ENCODE results near the gene ARHGAP42.

ARHGAP42 gene

GRCh38 chr11:100876815-100877520, 189.9 kb downstream of the ARHGAP42 start:
- FAIRE-seq, result no peak

GRCh38 chr11:100878474-100878873, 191.4 kb downstream of the ARHGAP42 start:
- no peak for DNase-seq (ENCODE audit: insufficient read length, low spot score)
- FAIRE-seq, result no peak

More at GRCh38 chr11:100876815-100877520, 189.9 kb downstream of the ARHGAP42 start:
- TF ChIP-seq POLR2A (IDR thresholded peaks at IDR 0.05; ENCODE audit: low read depth, low read length) (no peak), POLR2AphosphoS5 (IDR thresholded peaks at IDR 0.05; ENCODE audit: low read depth, low read length) (no peak), SPI1 (IDR thresholded peaks at IDR 0.05; ENCODE audit: low read depth, low read length) (no peak), POU2F2 (IDR thresholded peaks at IDR 0.05; ENCODE audit: low read depth, low read length) (no peak), TAF1 (IDR thresholded peaks at IDR 0.05; ENCODE audit: low read depth, low read length) (no peak), PAX5 (IDR thresholded peaks at IDR 0.05; ENCODE audit: insufficient read depth, low read length, severe bottlenecking) (no peak)
- DNase-seq (ENCODE audit: insufficient read length, low spot score), result no peak

GRCh38 chr11:100882957-100883356, 195.9 kb downstream of the ARHGAP42 start:
- TF ChIP-seq TAF1 (IDR thresholded peaks at IDR 0.05; ENCODE audit: low read depth, low read length) (no peak), PAX5 (IDR thresholded peaks at IDR 0.05; ENCODE audit: insufficient read depth, low read length, severe bottlenecking) (no peak), POLR2A (IDR thresholded peaks at IDR 0.05; ENCODE audit: low read depth, low read length) (no peak), POLR2AphosphoS5 (IDR thresholded peaks at IDR 0.05; ENCODE audit: low read depth, low read length) (no peak), SPI1 (IDR thresholded peaks at IDR 0.05; ENCODE audit: low read depth, low read length) (no peak), POU2F2 (IDR thresholded peaks at IDR 0.05; ENCODE audit: low read depth, low read length) (no peak)
- DNase-seq (ENCODE audit: insufficient read length, low spot score) (no peak), FAIRE-seq (no peak)

More at GRCh38 chr11:100878474-100878873, 191.4 kb downstream of the ARHGAP42 start:
- TF ChIP-seq POLR2A (IDR thresholded peaks at IDR 0.05; ENCODE audit: low read depth, low read length), result no peak
- no peak for TF ChIP-seq POU2F2 (IDR thresholded peaks at IDR 0.05; ENCODE audit: low read depth, low read length)
- TF ChIP-seq TAF1 (IDR thresholded peaks at IDR 0.05; ENCODE audit: low read depth, low read length), result no peak
- no peak for TF ChIP-seq POLR2AphosphoS5 (IDR thresholded peaks at IDR 0.05; ENCODE audit: low read depth, low read length)
- no peak for TF ChIP-seq PAX5 (IDR thresholded peaks at IDR 0.05; ENCODE audit: insufficient read depth, low read length, severe bottlenecking)
- TF ChIP-seq SPI1 (IDR thresholded peaks at IDR 0.05; ENCODE audit: low read depth, low read length), result no peak

GRCh38 chr11:100883830-100884229, 196.7 kb downstream of the ARHGAP42 start:
- no peak for TF ChIP-seq TAF1 (IDR thresholded peaks at IDR 0.05; ENCODE audit: low read depth, low read length)
- no peak for TF ChIP-seq POU2F2 (IDR thresholded peaks at IDR 0.05; ENCODE audit: low read depth, low read length)
- no peak for TF ChIP-seq POLR2A (IDR thresholded peaks at IDR 0.05; ENCODE audit: low read depth, low read length)
- TF ChIP-seq SPI1 (IDR thresholded peaks at IDR 0.05; ENCODE audit: low read depth, low read length), result no peak
- TF ChIP-seq PAX5 (IDR thresholded peaks at IDR 0.05; ENCODE audit: insufficient read depth, low read length, severe bottlenecking), result no peak
- no peak for TF ChIP-seq POLR2AphosphoS5 (IDR thresholded peaks at IDR 0.05; ENCODE audit: low read depth, low read length)
- FAIRE-seq (no peak), DNase-seq (ENCODE audit: insufficient read length, low spot score) (no peak)

GRCh38 chr11:100887659-100888058, 200.6 kb downstream of the ARHGAP42 start:
- DNase-seq (ENCODE audit: insufficient read length, low spot score) (no peak), FAIRE-seq (no peak)
- TF ChIP-seq POU2F2 (IDR thresholded peaks at IDR 0.05; ENCODE audit: low read depth, low read length), result no peak
- TF ChIP-seq POLR2A (IDR thresholded peaks at IDR 0.05; ENCODE audit: low read depth, low read length), result no peak
- no peak for TF ChIP-seq POLR2AphosphoS5 (IDR thresholded peaks at IDR 0.05; ENCODE audit: low read depth, low read length)
- TF ChIP-seq PAX5 (IDR thresholded peaks at IDR 0.05; ENCODE audit: insufficient read depth, low read length, severe bottlenecking), result no peak
- TF ChIP-seq SPI1 (IDR thresholded peaks at IDR 0.05; ENCODE audit: low read depth, low read length), result no peak
- no peak for TF ChIP-seq TAF1 (IDR thresholded peaks at IDR 0.05; ENCODE audit: low read depth, low read length)

GRCh38 chr11:100888836-100889235, 201.7 kb downstream of the ARHGAP42 start:
- no peak for TF ChIP-seq SPI1 (IDR thresholded peaks at IDR 0.05; ENCODE audit: low read depth, low read length)
- no peak for TF ChIP-seq POU2F2 (IDR thresholded peaks at IDR 0.05; ENCODE audit: low read depth, low read length)
- no peak for TF ChIP-seq TAF1 (IDR thresholded peaks at IDR 0.05; ENCODE audit: low read depth, low read length)
- no peak for TF ChIP-seq PAX5 (IDR thresholded peaks at IDR 0.05; ENCODE audit: insufficient read depth, low read length, severe bottlenecking)
- no peak for TF ChIP-seq POLR2AphosphoS5 (IDR thresholded peaks at IDR 0.05; ENCODE audit: low read depth, low read length)
- TF ChIP-seq POLR2A (IDR thresholded peaks at IDR 0.05; ENCODE audit: low read depth, low read length), result no peak
- FAIRE-seq, result no peak
- no peak for DNase-seq (ENCODE audit: insufficient read length, low spot score)

GRCh38 chr11:100889758-100890157, 202.7 kb downstream of the ARHGAP42 start:
- FAIRE-seq (no peak), DNase-seq (ENCODE audit: insufficient read length, low spot score) (no peak)
- TF ChIP-seq TAF1 (IDR thresholded peaks at IDR 0.05; ENCODE audit: low read depth, low read length), result no peak
- TF ChIP-seq POLR2A (IDR thresholded peaks at IDR 0.05; ENCODE audit: low read depth, low read length), result no peak
- TF ChIP-seq PAX5 (IDR thresholded peaks at IDR 0.05; ENCODE audit: insufficient read depth, low read length, severe bottlenecking), result no peak
- no peak for TF ChIP-seq POLR2AphosphoS5 (IDR thresholded peaks at IDR 0.05; ENCODE audit: low read depth, low read length)
- no peak for TF ChIP-seq POU2F2 (IDR thresholded peaks at IDR 0.05; ENCODE audit: low read depth, low read length)
- no peak for TF ChIP-seq SPI1 (IDR thresholded peaks at IDR 0.05; ENCODE audit: low read depth, low read length)

- FAIRE-seq (no peak), DNase-seq (ENCODE audit: insufficient read length, low spot score) (no peak)
- TF ChIP-seq POLR2A (IDR thresholded peaks at IDR 0.05; ENCODE audit: low read depth, low read length), result no peak
- no peak for TF ChIP-seq POLR2AphosphoS5 (IDR thresholded peaks at IDR 0.05; ENCODE audit: low read depth, low read length)
- no peak for TF ChIP-seq TAF1 (IDR thresholded peaks at IDR 0.05; ENCODE audit: low read depth, low read length)
- no peak for TF ChIP-seq PAX5 (IDR thresholded peaks at IDR 0.05; ENCODE audit: insufficient read depth, low read length, severe bottlenecking)
- TF ChIP-seq POU2F2 (IDR thresholded peaks at IDR 0.05; ENCODE audit: low read depth, low read length), result no peak
- TF ChIP-seq SPI1 (IDR thresholded peaks at IDR 0.05; ENCODE audit: low read depth, low read length), result no peak
These were observed 203.7 kb downstream of the ARHGAP42 start for GRCh38 chr11:100890789-100891188.

GRCh38 chr11:100892886-100893285, 205.8 kb downstream of the ARHGAP42 start:
- DNase-seq (ENCODE audit: insufficient read length, low spot score), result no peak
- FAIRE-seq, result no peak
- no peak for TF ChIP-seq PAX5 (IDR thresholded peaks at IDR 0.05; ENCODE audit: insufficient read depth, low read length, severe bottlenecking)
- TF ChIP-seq TAF1 (IDR thresholded peaks at IDR 0.05; ENCODE audit: low read depth, low read length), result no peak
- TF ChIP-seq POLR2A (IDR thresholded peaks at IDR 0.05; ENCODE audit: low read depth, low read length), result no peak
- TF ChIP-seq POU2F2 (IDR thresholded peaks at IDR 0.05; ENCODE audit: low read depth, low read length), result no peak
- no peak for TF ChIP-seq SPI1 (IDR thresholded peaks at IDR 0.05; ENCODE audit: low read depth, low read length)
- TF ChIP-seq POLR2AphosphoS5 (IDR thresholded peaks at IDR 0.05; ENCODE audit: low read depth, low read length), result no peak
